IMR-90 (cell line): ENCODE measurements around the gene PCCA. TPM values are rescaled to one million over a fixed set of nuclear protein-coding genes. Genes with fewer than 3 reads are reported as not detected.

Experiments used
- ATAC-seq: fragments of 200-7000 bp; cut with Tn5 transposase; 2 replicates; pipeline ENCODE4 v1.9.1; 2020; ENCODE audit warnings: low read depth, mild to moderate bottlenecking, moderate library complexity
- BruUV-seq: library from RNA; stranded (reverse); fragments of 400-500 nt; replicated peaks from 2 replicates; lab custom pipeline; 2021; lab: Mats Ljungman, UMichigan
- CTCF ChIA-PET: fragments of 300-600 bp; formaldehyde crosslinking; extraction: SDS; loops from one replicate; lab custom pipeline; 2021; ENCODE audit warnings: antibody characterized with exemption; lab: Yijun Ruan, JAX
- POLR2A ChIA-PET: fragments of 300-600 bp; sonication (Branson Sonifier 250); formaldehyde crosslinking; loops from one replicate; lab custom pipeline; 2022; ENCODE audit warnings: antibody characterized with exemption; ENCODE audit not compliant: unreplicated experiment; lab: Charles Lee
- DNase-seq: peaks from one replicate; pipeline ENCODE4 v3.0.0; 2013
- H2AFZ ChIP-seq: replicated peaks from 2 replicates; pipeline ENCODE3; 2013; ENCODE audit warnings: low read length, mild to moderate bottlenecking; ENCODE audit not compliant: poor library complexity
- H2AK5ac ChIP-seq: 2 replicates; pipeline ENCODE4 v1.6.1; 2013; ENCODE audit warnings: low read depth, low read length, inconsistent platforms
- H2AK9ac ChIP-seq: replicated peaks from 2 replicates; pipeline ENCODE3; 2013; ENCODE audit warnings: mild to moderate bottlenecking, low read depth, low read length, moderate library complexity; ENCODE audit not compliant: poor library complexity
- H2BK120ac ChIP-seq: 2 replicates; pipeline ENCODE4 v1.6.1; 2013; ENCODE audit warnings: low read depth, low read length, inconsistent platforms
- H2BK15ac ChIP-seq: 3 replicates; pipeline ENCODE4 v1.6.1; 2013; ENCODE audit warnings: low read depth, low read length, inconsistent platforms
- H2BK20ac ChIP-seq: 2 replicates; pipeline ENCODE4 v1.6.1; 2013; ENCODE audit warnings: low read depth, mild to moderate bottlenecking, inconsistent platforms, low read length, moderate library complexity
- H2BK5ac ChIP-seq: 2 replicates; pipeline ENCODE4 v1.6.1; 2013; ENCODE audit warnings: mild to moderate bottlenecking, low read depth, low read length, inconsistent platforms; ENCODE audit not compliant: poor library complexity, severe bottlenecking
- H3K14ac ChIP-seq: replicated peaks from 2 replicates; pipeline ENCODE4 v1.6.1; 2013; ENCODE audit warnings: low read depth, low read length, inconsistent platforms
- H3K18ac ChIP-seq: 2 replicates; pipeline ENCODE4 v1.6.1; 2013; ENCODE audit warnings: low read depth, low read length, control low read depth
- H3K23ac ChIP-seq: 2 replicates; pipeline ENCODE4 v1.6.1; 2013; ENCODE audit warnings: low read depth, low read length, inconsistent platforms
- H3K27ac ChIP-seq: 2 replicates; pipeline ENCODE4 v1.5.1; 2013; ENCODE audit warnings: mild to moderate bottlenecking, control low read depth, low read length; ENCODE audit not compliant: insufficient read depth
- H3K27me3 ChIP-seq: 2 replicates; pipeline ENCODE4 v1.6.1; 2013; ENCODE audit warnings: low read length; ENCODE audit not compliant: control insufficient read depth, insufficient read depth
- H3K36me3 ChIP-seq: 2 replicates; pipeline ENCODE4 v1.6.1; 2013; ENCODE audit warnings: low read length, mixed read lengths; ENCODE audit not compliant: control insufficient read depth, insufficient read depth
- H3K4ac ChIP-seq: 2 replicates; pipeline ENCODE4 v1.6.1; 2013; ENCODE audit warnings: low read depth, low read length, inconsistent platforms
- H3K4me1 ChIP-seq: 2 replicates; pipeline ENCODE4 v1.6.1; 2013; ENCODE audit warnings: low read length, mixed read lengths; ENCODE audit not compliant: control insufficient read depth, insufficient read depth
- H3K4me2 ChIP-seq: 2 replicates; pipeline ENCODE4 v1.6.1; 2013; ENCODE audit warnings: low read depth, mild to moderate bottlenecking, control low read depth, low read length, moderate library complexity
- H3K4me3 ChIP-seq: 2 replicates; pipeline ENCODE4 v1.5.1; 2013; ENCODE audit warnings: low read depth, mild to moderate bottlenecking, control low read depth, low read length, moderate library complexity; ENCODE audit not compliant: insufficient read depth
- H3K56ac ChIP-seq: 2 replicates; pipeline ENCODE4 v1.6.1; 2013; ENCODE audit warnings: low read length, inconsistent platforms; ENCODE audit not compliant: insufficient read depth; ENCODE audit errors: extremely low read depth
- H3K79me1 ChIP-seq, 2 experiments: 2 replicates each; pipeline ENCODE4 v1.6.1; 2013; ENCODE audit warnings: low read length in 2 of 2, inconsistent platforms in 1 of 2, low read depth in 1 of 2
- H3K9ac ChIP-seq: 2 replicates; pipeline ENCODE4 v1.6.1; 2013; ENCODE audit warnings: low read depth, low read length, control low read depth
- H3K9me1 ChIP-seq: 2 replicates; pipeline ENCODE4 v1.6.1; 2013; ENCODE audit warnings: low read length, inconsistent platforms; ENCODE audit not compliant: insufficient read depth
- H3K9me3 ChIP-seq: 2 replicates; pipeline ENCODE4 v1.6.1; 2013; ENCODE audit warnings: low read length; ENCODE audit not compliant: control insufficient read depth, insufficient read depth
- H4K20me1 ChIP-seq: 2 replicates; pipeline ENCODE4 v1.6.1; 2013; ENCODE audit warnings: low read length, inconsistent platforms; ENCODE audit not compliant: insufficient read depth
- H4K5ac ChIP-seq: 2 replicates; pipeline ENCODE4 v1.6.1; 2013; ENCODE audit warnings: mild to moderate bottlenecking, low read depth, low read length, control low read depth
- H4K8ac ChIP-seq, 2 experiments: 2 replicates each; pipeline ENCODE4 v1.6.1; 2013; ENCODE audit warnings: low read depth in 2 of 2, low read length in 2 of 2, control low read depth in 1 of 2, inconsistent platforms in 1 of 2
- H4K91ac ChIP-seq: 2 replicates; pipeline ENCODE4 v1.6.1; 2013; ENCODE audit warnings: low read depth, low read length, inconsistent platforms; ENCODE audit not compliant: insufficient read depth
- BHLHE40 ChIP-seq: fragments of 150-350 bp; IDR thresholded peaks from 2 replicates; pipeline ENCODE4 v1.6.1; 2016; ENCODE audit warnings: mild to moderate bottlenecking, low read depth, low read length
- CEBPB ChIP-seq: IDR thresholded peaks from 2 replicates; pipeline ENCODE4 v1.6.1; 2012; ENCODE audit warnings: low read depth, low read length, improper control_type of control experiment
- CHD1 ChIP-seq: IDR thresholded peaks from 2 replicates; pipeline ENCODE4 v1.6.1; 2012; ENCODE audit warnings: low read depth, low read length, improper control_type of control experiment
- FOS ChIP-seq: fragments of 150-350 bp; IDR thresholded peaks from 2 replicates; pipeline ENCODE4 v1.6.1; 2016; ENCODE audit warnings: low read depth, low read length
- NFE2L2 ChIP-seq: fragments of 150-350 bp; IDR thresholded peaks from 2 replicates; pipeline ENCODE4 v1.6.1; 2016; ENCODE audit warnings: low read depth, mild to moderate bottlenecking, low read length
- RAD21 ChIP-seq: IDR thresholded peaks from 2 replicates; pipeline ENCODE4 v1.6.1; 2012; ENCODE audit warnings: low read length, improper control_type of control experiment
- RFX5 ChIP-seq: IDR thresholded peaks from 2 replicates; pipeline ENCODE4 v1.8.0; 2012; ENCODE audit warnings: low read depth, mild to moderate bottlenecking, low read length, moderate library complexity
- SMC3 ChIP-seq: fragments of 150-350 bp; IDR thresholded peaks from 2 replicates; pipeline ENCODE4 v1.6.1; 2016; ENCODE audit warnings: low read depth, mild to moderate bottlenecking, antibody characterized with exemption, low read length, moderate library complexity
- USF2 ChIP-seq: fragments of 150-350 bp; IDR thresholded peaks from 2 replicates; pipeline ENCODE4 v1.6.1; 2017; ENCODE audit warnings: mild to moderate bottlenecking, antibody characterized with exemption, low read length, low read depth
- WGBS, 2 experiments: methylation state at CpG; one replicate each; pipeline versions ENCODE4 v1.1.5 to v1.1.7; 2013; ENCODE audit warnings: missing lambda C conversion rate in 2 of 2; ENCODE audit not compliant: insufficient read length in 1 of 2; ENCODE audit errors: extremely low coverage in 2 of 2; 5-methylcytosine and 5-hydroxymethylcytosine counted together
- dilution Hi-C: fragments of 300-500 bp; cut with HindIII; formaldehyde crosslinking; loops from one replicate; pipeline ENCODE4 v1.14.3; 2018; ENCODE audit warnings: low sequenced_read_pairs; ENCODE audit not compliant: unreplicated experiment
- in situ Hi-C: fragments of 300-500 bp; cut with MboI; formaldehyde crosslinking; loops from 3 replicates; pipeline ENCODE4 v1.14.3; 2019; ENCODE audit warnings: low sequenced_read_pairs, inconsistent platforms, mixed read lengths
- intact Hi-C: fragments of 100-400 bp; cut with micrococcal nuclease; formaldehyde crosslinking; loops from 2 replicates; pipeline ENCODE4 v1.10.0; 2022
- polyA plus RNA-seq, 3 experiments: library from polyadenylated mRNA; depleted of rRNA; stranded (reverse); fragments of >200 nt; gene quantifications; 2 replicates each; pipeline ENCODE4 v1.2.3, GENCODE V29; 2012; ENCODE audit warnings: low replicate concordance in 1 of 3
- total RNA-seq: library from RNA; depleted of rRNA; stranded (reverse); fragments of >200 nt; gene quantifications from 2 replicates; pipeline ENCODE4 v1.2.3, GENCODE V29; 2012

The PCCA gene
- total and polyA plus RNA-seq, 2 of the 4 experiments (the other 2 are of a cell fraction): 7.6 to 24.0 TPM

- Histone ChIP-seq H3K4me1 (peaks cover 4% of the 10 kb centered on the region; the same call in 1 of the 2 replicates), H2BK20ac (no peak overlapping the region), H3K27me3 (no peaks in the 10 kb centered on the region), H3K14ac (no peak overlapping the region), H3K27ac (no peak overlapping the region), H4K5ac (no peak overlapping the region), H3K36me3 (no peaks in the 10 kb centered on the region), H4K8ac (no peak overlapping the region), H3K79me1 (no peaks in the 10 kb centered on the region), H2AK9ac (no peak overlapping the region), H3K23ac (no peak overlapping the region), H3K18ac (no peak overlapping the region), H3K4ac (no peak overlapping the region), H2AK5ac (no peak overlapping the region), H3K56ac (no peak overlapping the region), H2AFZ (peak overlapping the region; percentile 47), H2BK15ac (no peak overlapping the region), H4K20me1 (no peaks in the 10 kb centered on the region), H3K4me3 (no peak overlapping the region), H3K4me2 (no peak overlapping the region), H3K9me3 (no peaks in the 10 kb centered on the region), H2BK120ac (no peak overlapping the region), H2BK5ac (no peak overlapping the region), H3K9me1 (no peaks in the 10 kb centered on the region), H4K91ac (no peak overlapping the region), H3K9ac (no peak overlapping the region)
- ATAC-seq (peak; percentile 40), DNase-seq (no peak)
- TF ChIP-seq RAD21 (no peak), CHD1 (no peak), CEBPB (no peak), USF2 (no peak), SMC3 (no peak), FOS (no peak), NFE2L2 (no peak), RFX5 (no peak), BHLHE40 (no peak)
- intact Hi-C loops (no loop called here), dilution Hi-C loops (no loop called here), in situ Hi-C loops (loop anchor here (10.0 kb wide), 1 partner anchor 893 kb away; no protein-coding TSS in a partner anchor)
- no CpG with 5 or more reads among the region's 9 CpGs for WGBS, 2 experiments
- BruUV-seq: no TSS peak
- ChIA-PET POLR2A (no interaction called here), CTCF (no interaction called here)
Measured at GRCh38 chr13:100547791-100548201, 458.9 kb downstream of the PCCA start.
